ENCODE measurements around the gene ST3GAL2.

- TF ChIP-seq POLR2A (IDR thresholded peaks at IDR 0.05) (no peak), CTCF (IDR thresholded peaks at IDR 0.05) (no peak)
Observed at GRCh38 chr16:70418993-70419318, 19.9 kb downstream of the ST3GAL2 start.
